Spleen (tissue), 11 donors: ENCODE data around the gene APOL5. TPM values are rescaled to one million over a fixed set of nuclear protein-coding genes. Genes with fewer than 3 reads are reported as not detected.
"Not testable (repeated sequence)": the region's sequence is repeated elsewhere in the genome, so short reads cannot be mapped to it uniquely, and the experiment has no call there.

Experiments used
- DNase-seq: peaks from one replicate; pipeline ENCODE4 v3.0.0-alpha.2; 2020
- H3K27ac ChIP-seq, 8 donors: fragments of 200-600 bp; sonication (generic) in 7 of 8; 1 replicate in 4 of 8; 2 replicates in 4 of 8; pipeline versions ENCODE4 v1.5.0 to v1.8.0; 2016 to 2021; ENCODE audit warnings: inconsistent platforms in 4 of 8, mild to moderate bottlenecking in 4 of 8, moderate library complexity in 1 of 8
- H3K27me3 ChIP-seq, 7 donors: fragments of 200-600 bp; sonication (generic) in 6 of 7; replicated peaks in 1 of 7; 1 replicate in 4 of 7; 2 replicates in 3 of 7; pipeline versions ENCODE4 v1.5.0 to v1.8.0; 2016 to 2021; ENCODE audit warnings: inconsistent platforms in 3 of 7, mild to moderate bottlenecking in 1 of 7
- H3K36me3 ChIP-seq, 6 donors: fragments of 200-600 bp; sonication (generic) in 5 of 6; 1 replicate in 4 of 6; 2 replicates in 2 of 6; pipeline versions ENCODE4 v1.5.0 to v1.8.0; 2016 to 2021; ENCODE audit warnings: inconsistent platforms in 2 of 6
- H3K4me1 ChIP-seq, 6 donors: fragments of 200-600 bp; sonication (generic) in 5 of 6; 1 replicate in 3 of 6; 2 replicates in 3 of 6; pipeline versions ENCODE4 v1.5.0 to v1.8.0; 2016 to 2021; ENCODE audit warnings: inconsistent platforms in 3 of 6
- H3K4me3 ChIP-seq, 8 donors: fragments of 200-600 bp; sonication (generic) in 7 of 8; 1 replicate in 4 of 8; 2 replicates in 4 of 8; pipeline versions ENCODE4 v1.5.0 to v1.8.0; 2016 to 2021; ENCODE audit warnings: inconsistent platforms in 4 of 8, mild to moderate bottlenecking in 4 of 8, moderate library complexity in 2 of 8
- H3K9me3 ChIP-seq, 8 donors: fragments of 200-600 bp; sonication (generic) in 7 of 8; 1 replicate in 4 of 8; 2 replicates in 4 of 8; pipeline versions ENCODE4 v1.5.0 to v1.8.0; 2016 to 2021; ENCODE audit warnings: inconsistent platforms in 4 of 8
- POLR2A ChIP-seq, 3 donors: fragments of 450-650 bp; IDR thresholded peaks; one replicate each; pipeline ENCODE4 v1.5.1; 2017; ENCODE audit warnings: antibody characterized with exemption in 3 of 3, mild to moderate bottlenecking in 1 of 3
- POLR2AphosphoS5 ChIP-seq, 3 donors: sonication (generic); formaldehyde crosslinking; IDR thresholded peaks; one replicate each; pipeline ENCODE4 v1.5.1; 2017; ENCODE audit warnings: antibody characterized with exemption in 3 of 3
- WGBS, 5 donors: extraction: QIAGEN DNeasy Blood & Tissue Kit in 3 of 5; methylation state at CpG; one replicate each; pipeline versions ENCODE4 v1.1.5 to v1.1.7; 2013 to 2018; 5-methylcytosine and 5-hydroxymethylcytosine counted together
- intact Hi-C: fragments of 100-400 bp; cut with DNase I; formaldehyde crosslinking; loops from one replicate; pipeline ENCODE4 v1.15.0; 2023; ENCODE audit warnings: low total_unique reads
- polyA plus RNA-seq, 3 donors: library from polyadenylated mRNA; stranded (reverse); fragments of 200-250 nt; gene quantifications; one replicate each; pipeline ENCODE4 v1.2.1, GENCODE V29; 2013
- total RNA-seq, 7 donors: library from RNA; depleted of rRNA in 3 of 7; stranded (reverse); fragments of >200 nt in 3 of 7; fragmentation: NEBNext Ultra II Directional in 4 of 7; extraction: Animal tissue kit (Norgen Biotek cat#: 25700) in 4 of 7; gene quantifications; one replicate each; pipeline versions ENCODE4 v1.1.0 to v1.2.1, GENCODE V29; 2016 to 2021
- TF ChIP-seq, protein P1 (sequence below), 11 experiments: fragments of 200-600 bp in 7 of 11; fragments of 450-650 bp in 4 of 11; sonication (generic) in 4 of 11; IDR thresholded peaks in 8 of 11; conservative IDR thresholded peaks in 3 of 11; 1 replicate in 7 of 11; 2 replicates in 4 of 11; pipeline versions ENCODE4 v1.4.0 to v1.8.0; 2016 to 2021; ENCODE audit warnings: antibody characterized with exemption in 11 of 11, inconsistent platforms in 4 of 11, mild to moderate bottlenecking in 1 of 11
- donor health status: healthy with polysubstance abuse.
- donor health status: DM: no; HTN: no; CAD: no; lungs with moderate emphysema.
- donor health status: DM: no; HTN: no; CAD: no.
- donor health status: Bipolar disorder and iron deficiency.
- donor health status: healthy.
- donor health status: DM: no; HTN: no; CAD: no.
- donor health status: DM: yes; HTN: yes; CAD: no.

APOL5 gene
- total and polyA plus RNA-seq, 10 donors = not detected

DNA sequence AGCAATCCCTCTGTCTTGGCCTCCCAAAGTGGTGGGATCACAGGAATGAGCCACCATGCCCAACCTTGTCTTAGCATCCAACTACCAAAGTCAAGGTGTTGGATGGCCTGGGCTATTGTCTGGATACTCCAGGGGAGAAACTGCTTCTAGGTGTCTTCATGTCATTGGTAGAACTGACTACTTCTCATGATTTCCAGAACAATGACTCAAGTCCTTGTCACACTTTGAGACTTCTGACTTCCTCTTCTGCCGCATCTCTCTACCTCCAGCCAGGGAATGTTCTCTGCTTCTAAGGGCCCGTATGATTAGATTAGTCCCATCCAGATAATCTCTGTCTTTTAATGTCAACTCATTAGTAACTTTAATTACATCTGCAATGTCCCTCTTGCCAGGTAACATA is 38.8 kb upstream of the APOL5 start:
- H3K27me3 ChIP-seq = no peaks in the 10 kb centered on the region
- TF ChIP-seq, protein P1, sequence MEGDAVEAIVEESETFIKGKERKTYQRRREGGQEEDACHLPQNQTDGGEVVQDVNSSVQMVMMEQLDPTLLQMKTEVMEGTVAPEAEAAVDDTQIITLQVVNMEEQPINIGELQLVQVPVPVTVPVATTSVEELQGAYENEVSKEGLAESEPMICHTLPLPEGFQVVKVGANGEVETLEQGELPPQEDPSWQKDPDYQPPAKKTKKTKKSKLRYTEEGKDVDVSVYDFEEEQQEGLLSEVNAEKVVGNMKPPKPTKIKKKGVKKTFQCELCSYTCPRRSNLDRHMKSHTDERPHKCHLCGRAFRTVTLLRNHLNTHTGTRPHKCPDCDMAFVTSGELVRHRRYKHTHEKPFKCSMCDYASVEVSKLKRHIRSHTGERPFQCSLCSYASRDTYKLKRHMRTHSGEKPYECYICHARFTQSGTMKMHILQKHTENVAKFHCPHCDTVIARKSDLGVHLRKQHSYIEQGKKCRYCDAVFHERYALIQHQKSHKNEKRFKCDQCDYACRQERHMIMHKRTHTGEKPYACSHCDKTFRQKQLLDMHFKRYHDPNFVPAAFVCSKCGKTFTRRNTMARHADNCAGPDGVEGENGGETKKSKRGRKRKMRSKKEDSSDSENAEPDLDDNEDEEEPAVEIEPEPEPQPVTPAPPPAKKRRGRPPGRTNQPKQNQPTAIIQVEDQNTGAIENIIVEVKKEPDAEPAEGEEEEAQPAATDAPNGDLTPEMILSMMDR (IDR thresholded peaks at IDR 0.05 in 8 of 11, conservative IDR thresholded peaks at IDR 0.05 in 3 of 11) = no peak
- TF ChIP-seq POLR2AphosphoS5 (IDR thresholded peaks at IDR 0.05) (no peak), POLR2A (IDR thresholded peaks at IDR 0.05) (no peak)
- no peak overlapping the region for H3K4me3 ChIP-seq
- no peaks in the 10 kb centered on the region for H3K36me3 ChIP-seq
- peaks cover 0 to 28% (median 14%) of the 10 kb centered on the region in 8 donors for H3K9me3 ChIP-seq
- H3K27ac ChIP-seq = no peak overlapping the region
- WGBS, 5 donors = 73 to 79% (median 78%) methylated on average over 2 of the region's 2 CpGs
- no peak for DNase-seq
- peaks cover 0 to 5% (median 0%) of the 10 kb centered on the region in 6 donors for H3K4me1 ChIP-seq
- intact Hi-C loops = no loop called here

DNA sequence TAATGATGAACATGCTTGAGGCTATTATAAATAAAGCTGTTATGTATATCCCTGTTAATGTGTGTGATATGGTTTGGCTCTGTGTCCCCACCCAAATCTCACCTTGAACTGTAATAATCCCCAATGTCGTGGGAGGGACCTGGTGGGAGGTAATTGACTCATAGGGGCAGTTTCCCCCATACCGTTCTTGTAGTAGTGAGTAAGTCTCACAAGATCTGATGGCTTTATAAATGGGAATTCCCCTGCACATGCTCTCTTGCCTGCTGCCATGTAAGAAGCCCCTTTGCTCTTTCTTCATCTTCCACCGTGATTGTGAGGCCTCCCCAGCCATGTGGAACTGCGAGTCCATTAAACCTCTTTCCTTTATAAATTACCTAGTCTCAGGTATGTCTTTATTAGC is 38.2 kb upstream of the APOL5 start:
- H3K27ac ChIP-seq, DNase-seq, H3K27me3 ChIP-seq, H3K4me1 ChIP-seq, H3K4me3 ChIP-seq, intact Hi-C loops, H3K36me3 ChIP-seq: not testable (repeated sequence)
- WGBS, 5 donors = 45 to 61% (median 52%) methylated on average over 4 of the region's 4 CpGs
- peaks cover 0 to 28% (median 14%) of the 10 kb centered on the region in 8 donors for H3K9me3 ChIP-seq

DNA sequence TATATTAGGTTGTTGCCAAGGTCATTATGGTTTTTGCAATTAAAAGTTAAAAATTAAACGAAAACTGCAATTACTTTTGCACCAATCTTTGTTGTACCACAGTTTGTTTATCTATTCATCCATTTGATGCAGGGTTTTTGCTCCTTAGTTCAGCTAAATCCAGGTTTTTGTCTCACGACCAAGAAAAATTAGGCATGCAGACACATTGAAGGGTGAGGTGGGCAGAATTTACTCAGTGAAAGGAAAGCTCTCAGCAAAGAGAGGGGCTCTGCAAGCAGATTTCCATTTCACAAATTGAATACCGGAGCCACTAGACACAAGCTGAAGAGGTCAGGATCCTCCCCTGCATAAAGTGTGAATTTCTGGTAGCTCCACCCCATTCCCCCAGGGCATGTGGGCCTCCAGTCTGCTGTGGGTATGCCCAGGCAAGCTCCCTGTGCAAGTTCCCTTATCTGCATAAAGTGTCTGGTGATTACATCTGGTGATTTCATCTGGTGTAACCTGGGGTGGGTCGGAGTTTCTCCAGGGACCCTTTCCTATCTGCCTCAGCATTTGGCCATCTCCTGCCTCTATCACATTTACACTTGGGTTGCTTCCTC is 36.1 kb upstream of the APOL5 start:
- WGBS, 5 donors = 75 to 90% (median 80%) methylated on average over 4 of the region's 4 CpGs
- intact Hi-C loops = no loop called here

DNA sequence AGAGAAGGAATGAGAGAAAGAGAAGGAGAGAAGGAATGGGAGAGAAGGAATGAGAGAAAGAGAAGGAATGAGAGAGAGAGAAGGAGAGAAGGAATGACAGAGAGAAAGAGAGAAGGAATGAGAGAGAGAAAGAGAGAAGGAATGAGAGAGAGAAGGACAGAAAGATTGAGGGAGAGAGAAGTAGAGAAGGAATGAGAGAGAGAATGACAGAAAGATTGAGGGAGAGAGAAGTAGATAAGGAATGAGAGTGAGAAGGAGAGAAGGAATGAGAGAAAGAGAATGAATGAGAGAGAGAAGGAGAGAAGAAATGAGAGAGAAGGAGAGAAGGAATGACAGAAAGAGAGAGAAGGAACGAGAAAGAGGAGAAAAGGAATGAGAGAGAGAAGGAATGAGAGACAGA is 34.1 kb upstream of the APOL5 start:
- TF ChIP-seq, protein P1 (IDR thresholded peaks at IDR 0.05 in 8 of 11, conservative IDR thresholded peaks at IDR 0.05 in 3 of 11) = no peak
- no peak for TF ChIP-seq POLR2A (IDR thresholded peaks at IDR 0.05)
- no peak for TF ChIP-seq POLR2AphosphoS5 (IDR thresholded peaks at IDR 0.05)
- DNase-seq = no peak
- Histone ChIP-seq H3K27me3 (no peaks in the 10 kb centered on the region), H3K4me1 (peaks cover 0 to 14% (median 0%) of the 10 kb centered on the region in 6 donors), H3K27ac (no peak overlapping the region), H3K4me3 (no peak overlapping the region), H3K9me3 (peaks cover 0 to 14% (median 7%) of the 10 kb centered on the region in 8 donors), H3K36me3 (no peaks in the 10 kb centered on the region)
- intact Hi-C loops = no loop called here
- WGBS, 5 donors = 64 to 79% (median 76%) methylated on average over 1 of the region's 1 CpG

More for the DNA sequence above, 36.1 kb upstream of the APOL5 start:
- H3K27me3 ChIP-seq = no peaks in the 10 kb centered on the region
- no peak for DNase-seq
- H3K4me1 ChIP-seq = peaks cover 0 to 16% (median 0%) of the 10 kb centered on the region in 6 donors
- H3K36me3 ChIP-seq = no peaks in the 10 kb centered on the region
- H3K9me3 ChIP-seq = peaks cover 0 to 13% (median 6%) of the 10 kb centered on the region in 8 donors
- TF ChIP-seq POLR2A (IDR thresholded peaks at IDR 0.05) = no peak
- TF ChIP-seq, protein P1 (IDR thresholded peaks at IDR 0.05 in 8 of 11, conservative IDR thresholded peaks at IDR 0.05 in 3 of 11) = no peak
- TF ChIP-seq POLR2AphosphoS5 (IDR thresholded peaks at IDR 0.05) = no peak
- H3K27ac ChIP-seq = no peak overlapping the region
- H3K4me3 ChIP-seq = no peak overlapping the region
